GM23338 (cell line): Measurements from ENCODE around the gene MPPED1. TPM values are rescaled to one million over a fixed set of nuclear protein-coding genes. Genes with fewer than 3 reads are reported as not detected.

Source experiments
- ATAC-seq: fragments of 200-7000 bp; cut with Tn5 transposase; 3 replicates; pipeline ENCODE4 v1.9.1; 2020
- DNase-seq: peaks from one replicate; pipeline ENCODE4 v3.0.0-alpha.2; 2015; ENCODE audit warnings: low spot score
- H2AFZ ChIP-seq: fragments of 200-600 bp; sonication (generic); 2 replicates; pipeline ENCODE4 v1.8.0; 2016; ENCODE audit warnings: antibody characterized with exemption, mild to moderate bottlenecking, moderate library complexity
- H3F3A ChIP-seq: fragments of 200-600 bp; sonication (generic); replicated peaks from 2 replicates; pipeline ENCODE4 v1.8.0; 2017; ENCODE audit warnings: antibody characterized with exemption, mixed run types, low read depth
- H3K27ac ChIP-seq: fragments of 200-600 bp; sonication (generic); 2 replicates; pipeline ENCODE4 v1.6.1; 2016; ENCODE audit warnings: low read depth
- H3K27me3 ChIP-seq: fragments of 200-600 bp; sonication (generic); 2 replicates; pipeline ENCODE4 v1.8.0; 2016; ENCODE audit warnings: mild to moderate bottlenecking, mixed run types, moderate library complexity; ENCODE audit not compliant: insufficient read depth
- H3K36me3 ChIP-seq: fragments of 200-600 bp; sonication (generic); 2 replicates; pipeline ENCODE4 v1.8.0; 2016; ENCODE audit warnings: mild to moderate bottlenecking; ENCODE audit not compliant: insufficient read depth
- H3K4me1 ChIP-seq: fragments of 200-600 bp; sonication (generic); 2 replicates; pipeline ENCODE4 v1.8.0; 2016; ENCODE audit warnings: mild to moderate bottlenecking, moderate library complexity; ENCODE audit not compliant: insufficient read depth
- H3K4me2 ChIP-seq: fragments of 200-600 bp; sonication (generic); 2 replicates; pipeline ENCODE4 v1.7.1; 2017; ENCODE audit warnings: mixed run types
- H3K4me3 ChIP-seq: fragments of 200-600 bp; sonication (generic); 2 replicates; pipeline ENCODE4 v1.6.1; 2016; ENCODE audit warnings: mixed run types
- H3K79me2 ChIP-seq: fragments of 200-600 bp; sonication (generic); replicated peaks from 2 replicates; pipeline ENCODE4 v1.8.0; 2017; ENCODE audit warnings: mild to moderate bottlenecking; ENCODE audit not compliant: insufficient read depth
- H3K9me2 ChIP-seq: fragments of 200-600 bp; sonication (generic); 2 replicates; pipeline ENCODE4 v1.8.0; 2017; ENCODE audit not compliant: insufficient read depth
- H4K20me1 ChIP-seq: fragments of 200-600 bp; sonication (generic); replicated peaks from 2 replicates; pipeline ENCODE4 v1.8.0; 2017; ENCODE audit warnings: mild to moderate bottlenecking; ENCODE audit not compliant: insufficient read depth
- H3K27ac Mint-ChIP-seq: 2 replicates; pipeline ENCODE4 v1.8.0; 2020; ENCODE audit warnings: inconsistent platforms, mild to moderate bottlenecking, moderate library complexity, mixed read lengths
- H3K27me3 Mint-ChIP-seq: 3 replicates; pipeline ENCODE4 v1.8.0; 2022; ENCODE audit warnings: low read depth, mild to moderate bottlenecking, moderate library complexity, mixed read lengths, inconsistent platforms; ENCODE audit not compliant: insufficient read depth, poor library complexity
- H3K36me3 Mint-ChIP-seq: 3 replicates; pipeline ENCODE4 v1.8.0; 2021; ENCODE audit warnings: low read depth, mild to moderate bottlenecking, inconsistent platforms, moderate library complexity, mixed read lengths
- H3K4me1 Mint-ChIP-seq: 3 replicates; pipeline ENCODE4 v1.8.0; 2020; ENCODE audit warnings: mild to moderate bottlenecking, inconsistent platforms, mixed read lengths
- H3K4me3 Mint-ChIP-seq: 3 replicates; pipeline ENCODE4 v1.8.0; 2021; ENCODE audit warnings: moderate library complexity, mild to moderate bottlenecking, inconsistent platforms, mixed read lengths
- H3K9me3 Mint-ChIP-seq: 3 replicates; pipeline ENCODE4 v1.8.0; 2020; ENCODE audit warnings: moderate library complexity, mild to moderate bottlenecking, inconsistent platforms, mixed read lengths
- CTCF ChIP-seq, 2 experiments: fragments of 200-600 bp in 1 of 2; sonication (generic) in 1 of 2; conservative IDR thresholded peaks; 2 replicates each; pipeline versions ENCODE4 v1.5.1 to v1.6.1; 2016 to 2017; ENCODE audit warnings: antibody characterized with exemption in 2 of 2, low read depth in 2 of 2, mild to moderate bottlenecking in 2 of 2, moderate library complexity in 1 of 2
- ETS1 ChIP-seq: IDR thresholded peaks from 2 replicates; pipeline ENCODE4 v1.6.1; 2016; ENCODE audit warnings: antibody characterized with exemption
- EZH2phosphoT487 ChIP-seq: fragments of 200-600 bp; sonication (generic); IDR thresholded peaks from one replicate; pipeline ENCODE4 v1.8.1; 2018; ENCODE audit warnings: antibody characterized with exemption; ENCODE audit not compliant: unreplicated experiment
- JUNB ChIP-seq: IDR thresholded peaks from one replicate; pipeline ENCODE4 v1.6.1; 2016; ENCODE audit warnings: antibody characterized with exemption; ENCODE audit not compliant: unreplicated experiment
- NANOG ChIP-seq: IDR thresholded peaks from 2 replicates; pipeline ENCODE4 v1.6.1; 2016; ENCODE audit warnings: antibody characterized with exemption, borderline replicate concordance
- REST ChIP-seq: IDR thresholded peaks from one replicate; pipeline ENCODE4 v1.6.1; 2018; ENCODE audit warnings: antibody characterized with exemption; ENCODE audit not compliant: unreplicated experiment
- STAT1 ChIP-seq: IDR thresholded peaks from one replicate; pipeline ENCODE4 v1.6.1; 2016; ENCODE audit warnings: antibody characterized with exemption; ENCODE audit not compliant: unreplicated experiment
- ZNF331 ChIP-seq: fragments of 250-450 bp; sonication (Bioruptor Pico); IDR thresholded peaks from 2 replicates; pipeline ENCODE4 v1.5.0; 2020; ENCODE audit warnings: low read depth, mild to moderate bottlenecking, moderate library complexity
- ZNF462 ChIP-seq: fragments of 250-450 bp; sonication (Bioruptor Pico); IDR thresholded peaks from 2 replicates; pipeline ENCODE4 v1.5.0; 2020; ENCODE audit warnings: mild to moderate bottlenecking, moderate library complexity
- polyA plus RNA-seq: library from polyadenylated mRNA; unstranded; fragments of >200 nt; fragmentation: Nextera tagmentation; extraction: Ambion mirVana; gene quantifications from 2 replicates; pipeline ENCODE4 v1.2.1, GENCODE V29; 2016
- total RNA-seq: library from RNA; depleted of rRNA; stranded (reverse); fragments of >200 nt; shearing (Covaris generic); gene quantifications from 2 replicates; pipeline ENCODE4 v1.2.3, GENCODE V29; 2014

The MPPED1 gene
- total and polyA plus RNA-seq, 2 experiments from 2014 or later, result 0.56 TPM; not detected in 1

GRCh38 chr22:43439368-43440103 lies 27.7 kb downstream of the MPPED1 start:
- Histone ChIP-seq H3K36me3 (no peaks in the 10 kb centered on the region), H3F3A (no peaks in the 10 kb centered on the region), H2AFZ (no peak overlapping the region), H3K9me2 (no peaks in the 10 kb centered on the region), H3K27ac (no peak overlapping the region), H4K20me1 (no peaks in the 10 kb centered on the region), H3K79me2 (no peaks in the 10 kb centered on the region), H3K27me3 (no peaks in the 10 kb centered on the region), H3K4me1 (no peaks in the 10 kb centered on the region), H3K4me3 (no peak overlapping the region), H3K4me2 (no peak overlapping the region)
- TF ChIP-seq NANOG (no peak), ETS1 (no peak), EZH2phosphoT487 (no peak), ZNF462 (CRISPR knock-in tag) (no peak), REST (no peak), JUNB (no peak), ZNF331 (CRISPR knock-in tag) (no peak), CTCF (conservative IDR thresholded peaks at IDR 0.05; ENCODE audit: low read depth in 2 of 2) (no peak), STAT1 (no peak)
- Mint-ChIP-seq H3K27ac (no peak overlapping the region), H3K9me3 (no peaks in the 10 kb centered on the region), H3K4me1 (peaks cover 16% of the 10 kb centered on the region), H3K4me3 (no peak overlapping the region), H3K27me3 (peaks cover 3% of the 10 kb centered on the region), H3K36me3 (no peaks in the 10 kb centered on the region)
- ATAC-seq (no peak), DNase-seq (no peak)
